Measurements from ENCODE around the gene RTP5.
"Not testable (repeated sequence)": the region's sequence is repeated elsewhere in the genome, so short reads cannot be mapped to it uniquely, and the experiment has no call there.

The RTP5 gene

GRCh38 chr2:241870611-241871537 is 1.3 kb downstream of the RTP5 start:
- DNase-seq (ENCODE audit: low spot score): no peak

DNA sequence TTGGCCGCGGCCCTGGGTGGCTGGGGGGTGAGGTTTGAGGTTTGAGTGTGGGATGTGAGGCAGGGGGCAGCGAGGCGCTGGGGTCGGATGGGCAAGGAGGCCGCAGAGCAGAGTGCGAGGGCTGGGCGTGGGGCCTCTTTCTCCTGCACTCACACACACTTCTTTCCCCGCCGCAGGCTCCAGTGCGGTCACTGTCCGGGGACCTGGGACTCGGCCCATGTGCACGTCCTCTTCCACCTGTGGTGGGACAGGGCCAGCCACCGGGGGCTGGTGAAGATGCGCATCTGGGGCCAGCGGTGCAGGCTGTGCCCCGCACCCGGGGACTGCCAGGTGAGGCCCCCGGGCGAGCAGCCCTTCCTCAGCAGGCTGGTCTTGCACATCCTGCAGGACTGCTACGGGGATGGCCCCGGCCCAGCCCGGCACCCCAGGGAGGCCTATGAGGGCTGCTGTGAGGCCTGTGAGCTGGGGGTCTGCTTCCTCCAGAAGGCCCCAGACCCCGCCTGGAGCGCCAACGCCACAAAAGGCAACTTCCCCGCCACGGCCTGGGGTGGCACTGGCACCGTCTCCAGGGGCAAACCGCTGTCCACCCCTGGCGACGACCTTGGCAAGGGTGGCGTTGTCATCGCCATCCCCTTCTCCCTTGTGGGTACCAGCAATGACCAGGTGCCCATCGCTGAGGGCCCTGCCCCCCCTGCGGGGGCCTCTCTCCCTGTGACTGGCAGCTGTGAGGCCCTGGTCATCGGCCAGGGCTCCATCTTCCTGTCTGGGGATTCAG is 2.2 kb downstream of the RTP5 start:
- no peak for DNase-seq (ENCODE audit: low spot score)

DNA sequence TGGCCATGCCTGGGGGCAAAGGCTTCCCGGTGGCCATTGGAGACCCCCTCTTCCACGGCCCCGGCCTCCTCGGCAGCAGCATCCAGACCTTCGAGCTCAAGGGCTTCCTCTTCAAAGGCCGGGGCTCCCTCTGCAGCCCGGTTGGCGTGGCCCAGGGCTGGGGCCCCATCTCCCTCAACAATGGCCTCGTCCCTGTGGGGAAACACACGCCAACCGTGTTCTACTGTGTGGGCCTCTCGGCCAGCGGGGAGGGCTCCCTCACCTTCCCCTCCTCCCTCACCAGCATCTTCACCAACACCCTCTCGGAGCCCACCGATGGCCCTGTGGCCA is 2.7 kb downstream of the RTP5 start:
- DNase-seq (ENCODE audit: low spot score): no peak

- DNase-seq (ENCODE audit: low spot score): no peak
Observed at GRCh38 chr2:241873081-241873802, 3.7 kb downstream of the RTP5 start.

DNA sequence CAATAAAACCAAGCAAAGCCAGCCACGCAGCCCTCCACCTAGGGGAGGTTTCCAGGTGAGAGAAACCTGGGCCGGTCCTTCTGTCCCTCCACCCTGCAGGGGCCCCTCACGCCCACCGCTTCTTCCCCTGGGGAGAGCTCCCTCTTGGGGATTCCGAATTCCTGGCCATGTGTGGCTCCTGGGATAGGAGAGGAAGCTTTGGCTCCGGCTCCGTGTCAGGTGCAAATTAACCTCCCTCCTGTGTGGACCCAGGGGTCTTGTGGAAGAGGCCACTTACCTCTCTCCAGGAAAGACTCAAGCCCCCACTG is 4.2 kb downstream of the RTP5 start:
- no peak for DNase-seq (ENCODE audit: low spot score)

- no peak for DNase-seq (ENCODE audit: low spot score)
Observed at GRCh38 chr2:241874277-241874925, 4.9 kb downstream of the RTP5 start.

GRCh38 chr2:241875754-241876527 is 6.4 kb downstream of the RTP5 start:
- DNase-seq (ENCODE audit: low spot score): not testable (repeated sequence)

- DNase-seq (ENCODE audit: low spot score): no peak
Observed at GRCh38 chr2:241876528-241877196, 7.1 kb downstream of the RTP5 start.

DNA sequence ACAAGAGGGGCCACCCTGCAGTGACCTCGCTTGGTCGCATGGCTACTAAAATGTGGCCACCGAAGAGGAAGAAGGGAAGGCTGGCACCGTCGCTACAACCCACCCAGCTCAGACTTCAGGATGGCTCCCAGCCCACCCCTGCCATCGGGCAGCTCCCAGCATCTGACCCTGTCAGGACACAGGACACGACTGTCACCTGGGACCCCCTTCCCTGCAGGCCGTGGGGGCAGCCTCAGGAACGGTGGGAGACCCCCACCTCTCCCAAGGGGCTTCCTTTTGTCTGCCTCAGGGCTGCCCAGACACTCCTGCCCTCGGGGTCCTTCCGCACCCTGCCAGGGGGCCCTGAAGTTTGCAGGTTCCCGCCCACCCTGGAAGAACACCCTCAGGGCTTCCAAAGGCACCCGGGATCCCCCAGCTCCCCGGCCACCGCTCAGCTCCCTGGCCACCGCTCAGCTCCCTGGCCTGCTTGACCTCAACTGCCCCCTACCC is 7.7 kb downstream of the RTP5 start:
- no peak for DNase-seq (ENCODE audit: low spot score)

- DNase-seq (ENCODE audit: low spot score): peak; percentile 93
Observed at GRCh38 chr2:241877989-241878970, 8.8 kb downstream of the RTP5 start.

GRCh38 chr2:241879326-241879725 is 9.8 kb downstream of the RTP5 start:
- no peak for DNase-seq (ENCODE audit: low spot score)

DNA sequence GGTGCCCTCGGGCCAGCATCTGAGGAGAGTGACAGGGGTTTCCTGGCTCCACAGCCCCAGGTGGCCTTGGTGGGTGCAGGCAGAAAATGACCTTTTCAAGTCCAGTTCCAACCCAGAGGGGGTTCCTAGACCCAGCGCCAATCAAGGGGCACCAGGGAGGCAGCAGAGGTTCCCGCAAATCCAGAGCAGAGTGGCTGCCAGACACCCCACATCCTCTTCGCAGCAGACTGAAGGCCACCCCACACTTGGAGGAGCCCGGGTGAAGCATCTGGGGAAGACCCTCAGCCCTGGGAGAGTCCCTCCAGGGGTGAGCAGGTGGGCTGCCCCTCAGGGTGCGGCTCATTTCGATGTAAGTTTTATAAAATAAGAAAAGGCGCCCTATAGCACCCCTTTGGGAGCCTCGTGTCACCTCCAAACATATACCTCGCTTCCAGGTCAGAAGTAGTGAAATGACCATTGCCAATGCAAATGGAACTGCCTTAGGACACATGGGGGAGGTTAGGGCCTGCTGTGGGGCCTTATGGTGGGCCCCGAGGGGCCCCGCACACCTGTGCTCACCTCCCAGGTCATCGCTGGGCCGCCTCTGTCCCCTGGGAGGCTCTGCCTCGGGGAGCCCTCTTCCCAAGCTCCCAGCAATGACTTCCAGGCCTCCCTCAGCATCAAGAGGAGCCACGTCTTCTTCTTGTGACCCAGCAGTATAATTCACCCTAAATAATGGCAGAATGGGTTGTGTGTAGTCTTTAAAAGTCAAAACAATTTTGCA is 11.0 kb downstream of the RTP5 start:
- DNase-seq (ENCODE audit: low spot score): no peak

DNA sequence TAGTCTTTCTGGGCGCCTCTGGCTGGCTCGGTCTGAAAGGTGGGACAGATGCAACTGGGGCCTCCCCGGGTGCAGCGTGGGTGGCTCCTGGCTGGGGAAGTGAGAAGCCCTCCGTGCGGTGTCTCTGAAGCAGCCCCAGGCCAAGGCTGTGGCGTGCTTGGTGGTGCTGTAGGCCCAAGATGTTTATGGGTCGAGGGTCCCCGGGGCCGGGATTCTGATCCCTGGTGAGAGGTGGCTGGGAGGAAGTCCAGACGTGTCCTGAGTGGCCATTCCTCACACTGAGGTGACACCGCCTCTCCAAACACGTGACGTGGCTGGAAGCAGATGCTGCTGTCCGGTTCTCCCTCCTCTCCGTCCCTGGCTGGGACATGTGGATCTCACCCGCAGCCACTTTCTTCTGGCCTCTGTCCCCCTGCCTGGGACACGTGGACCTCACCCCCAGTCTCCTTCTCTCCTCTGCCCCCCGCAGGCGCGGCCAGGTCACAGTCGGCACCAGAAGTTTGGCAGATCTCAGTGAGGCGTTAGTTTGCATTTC is 12.6 kb downstream of the RTP5 start:
- DNase-seq (ENCODE audit: low spot score): peak; percentile 63

DNA sequence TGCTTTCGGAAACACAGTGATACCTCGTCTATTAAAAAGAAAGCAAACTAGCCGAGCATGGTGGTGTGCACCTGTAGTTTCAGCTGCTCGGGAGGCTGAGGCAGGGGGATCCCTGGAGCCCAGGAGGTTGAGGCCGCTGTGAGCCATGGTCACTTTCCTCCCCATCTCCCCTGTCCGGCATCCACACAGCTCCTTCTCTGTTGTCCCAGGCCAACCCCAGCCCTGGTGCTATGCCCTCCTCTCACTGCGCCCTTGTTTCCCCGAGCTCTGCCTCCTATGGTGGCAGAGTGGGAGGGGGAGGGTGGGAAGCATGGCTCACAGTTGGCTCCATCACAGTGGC is 15.4 kb downstream of the RTP5 start:
- DNase-seq (ENCODE audit: low spot score): no peak

DNA sequence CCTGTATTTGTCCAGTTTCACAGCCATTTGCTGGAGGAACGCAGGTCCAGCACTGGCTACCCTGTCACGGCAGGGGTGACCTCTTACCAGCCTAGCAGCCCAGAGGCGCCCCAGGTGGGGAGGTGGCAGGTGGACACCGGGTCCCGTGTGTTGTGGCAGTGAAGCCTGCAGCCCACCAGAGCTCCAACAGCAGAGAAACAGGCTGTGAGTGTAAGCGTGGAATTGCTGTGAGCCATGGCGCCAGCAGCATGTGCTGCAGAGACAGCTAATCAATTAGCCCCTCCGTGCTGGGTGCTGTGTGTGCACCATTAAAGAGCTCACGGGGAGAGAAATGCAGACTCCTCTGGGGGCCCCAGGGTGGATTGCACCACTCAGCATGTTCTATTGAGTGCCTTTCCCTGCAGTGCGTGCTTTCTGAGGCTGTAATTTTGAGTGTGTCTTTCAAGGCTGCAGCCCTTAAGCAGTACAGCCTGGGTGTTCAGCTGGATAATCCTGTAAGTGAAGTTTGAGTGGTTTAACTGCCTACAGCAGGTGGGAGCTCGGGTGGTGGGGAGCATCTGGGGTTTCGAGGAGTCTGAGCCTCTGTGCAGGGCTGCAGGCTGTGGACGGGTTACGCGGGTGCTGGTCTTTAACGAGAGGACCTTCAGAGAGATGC is 15.9 kb downstream of the RTP5 start:
- DNase-seq (ENCODE audit: low spot score): no peak

- no peak for DNase-seq (ENCODE audit: low spot score)
Observed at GRCh38 chr2:241885946-241886643, 16.6 kb downstream of the RTP5 start.

DNA sequence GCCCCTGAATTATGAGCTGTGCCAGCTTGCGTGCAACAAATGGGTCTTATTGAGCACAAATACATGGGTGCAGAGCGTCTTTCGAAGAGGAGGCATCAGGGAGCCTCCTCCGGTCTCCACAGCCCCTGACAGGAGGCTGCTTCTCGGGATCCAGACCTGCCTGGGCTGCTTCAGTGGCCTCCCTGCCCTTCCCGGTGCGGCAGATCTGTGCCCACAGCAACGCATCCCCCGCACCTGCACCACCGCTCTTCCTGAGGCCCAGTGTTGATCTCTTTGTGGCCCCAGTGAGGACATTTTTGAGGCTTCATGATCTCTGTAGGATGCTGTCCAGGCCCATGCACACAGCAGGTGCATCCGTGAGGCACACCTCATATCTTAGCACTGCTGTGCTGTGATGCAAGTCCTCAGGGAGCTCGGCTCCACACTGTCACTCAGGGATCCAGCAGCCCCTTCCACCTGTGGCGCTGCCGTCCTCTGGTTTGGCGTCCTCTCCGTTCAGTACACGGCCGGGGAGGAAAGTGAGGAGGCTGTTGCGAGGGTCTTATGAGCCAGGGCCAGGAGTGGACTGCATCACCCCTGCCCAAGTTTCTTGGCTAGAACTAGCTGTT is 17.4 kb downstream of the RTP5 start:
- no peak for DNase-seq (ENCODE audit: low spot score)
